Activated T-helper 9 cell treated with anti-CD3 and anti-CD28 coated beads, Interleukin-2, amount 50 U/mL, for 16 hours (primary cell): Measurements from ENCODE around the gene SYNPR.
"Not testable (repeated sequence)": the region's sequence is repeated elsewhere in the genome, so short reads cannot be mapped to it uniquely, and the experiment has no call there.

Experiments used
- DNase-seq: peaks from one replicate; pipeline ENCODE4 v3.0.0-alpha.2; 2020; ENCODE audit warnings: low read depth

The SYNPR gene

GRCh38 chr3:63624941-63625560 is 346.9 kb downstream of the SYNPR start:
- no peak for DNase-seq

DNA sequence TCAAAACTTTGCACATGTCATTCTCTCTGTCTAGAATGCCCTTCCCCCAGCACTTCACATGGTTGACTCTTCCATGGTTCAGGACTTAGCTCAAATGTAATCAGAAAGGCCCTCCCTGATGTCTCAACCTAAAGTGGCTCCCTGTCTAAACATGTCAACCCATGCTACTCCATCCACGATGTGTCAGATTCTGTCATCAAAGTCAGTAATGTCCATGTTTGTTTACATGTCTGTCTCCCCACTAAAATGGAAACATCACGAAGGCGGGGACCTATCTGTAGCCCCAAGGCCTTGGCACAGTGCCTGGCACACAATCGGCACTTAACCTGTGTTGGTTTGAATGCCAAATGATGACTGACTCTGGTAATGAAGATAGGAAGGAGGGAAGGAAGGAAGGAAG is 353.6 kb downstream of the SYNPR start:
- DNase-seq = no peak

DNA sequence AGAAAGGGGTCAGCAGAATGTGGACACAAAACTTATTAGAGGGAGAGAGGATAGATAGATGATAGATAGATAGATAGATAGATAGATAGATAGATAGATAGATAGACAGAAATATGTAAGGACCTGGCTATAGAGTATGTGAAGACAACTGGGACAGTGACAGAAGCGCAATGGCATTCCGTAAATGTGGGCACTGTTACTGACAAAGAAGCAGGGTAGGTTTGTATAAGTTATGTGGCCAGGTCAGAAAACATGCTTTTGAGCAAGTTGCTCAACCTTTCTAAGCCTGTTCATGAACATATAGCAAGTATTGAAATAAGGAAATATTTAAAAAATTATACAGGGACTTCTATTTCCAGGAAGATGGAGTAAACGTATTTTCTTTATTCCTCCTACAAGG is 357.1 kb downstream of the SYNPR start:
- DNase-seq = no peak

- DNase-seq = no peak
Measured at GRCh38 chr3:63639806-63640205, 361.7 kb downstream of the SYNPR start.

DNA sequence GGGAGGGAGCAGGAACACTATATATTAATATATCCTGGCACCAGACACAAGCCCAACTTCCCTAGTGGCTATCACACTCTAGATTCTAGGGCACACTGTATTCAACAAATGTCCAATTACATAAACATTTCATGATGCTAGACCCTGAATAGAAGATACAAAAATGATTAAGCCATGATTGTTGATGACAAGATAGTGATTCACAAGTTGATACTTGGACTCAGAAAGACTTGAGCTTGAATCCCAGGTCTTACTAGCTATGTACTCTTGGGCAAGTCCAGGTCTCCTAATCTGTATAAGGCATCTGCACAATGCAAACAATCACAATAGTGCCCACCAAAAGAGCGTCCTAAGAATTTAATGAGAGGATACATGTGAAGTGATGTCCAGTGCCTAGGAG is 364.4 kb downstream of the SYNPR start:
- DNase-seq = no peak

DNA sequence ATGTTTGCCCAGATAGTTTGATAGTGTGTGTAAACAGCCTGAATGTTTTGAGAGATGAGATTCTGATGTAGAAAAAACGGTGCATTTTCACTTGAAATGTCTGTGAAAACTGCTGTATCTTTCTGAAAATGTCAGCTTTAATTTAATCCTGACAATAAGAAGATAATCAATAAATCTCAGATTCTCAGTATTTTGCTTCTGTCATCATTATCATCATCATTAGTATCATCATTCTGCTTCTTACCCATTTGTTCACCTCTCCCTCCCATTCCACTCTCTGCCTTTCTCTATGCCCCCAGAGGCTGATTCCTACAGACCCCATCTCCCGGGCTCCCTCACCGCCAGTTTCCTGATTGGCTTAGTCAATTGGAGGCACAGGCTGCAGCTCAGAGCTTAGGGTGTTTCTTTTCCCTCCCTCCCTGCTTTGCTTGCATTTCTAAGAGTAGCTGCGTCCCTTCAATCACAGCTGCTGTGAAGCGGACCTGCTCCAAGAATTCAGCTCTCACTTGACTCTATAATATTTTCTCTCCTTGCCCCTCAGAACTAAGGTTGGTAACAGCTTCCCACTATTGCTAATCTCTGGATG is 366.2 kb downstream of the SYNPR start:
- no peak for DNase-seq

GRCh38 chr3:63644928-63645781 is 367.0 kb downstream of the SYNPR start:
- not testable (repeated sequence) for DNase-seq

GRCh38 chr3:63652066-63652725 is 374.1 kb downstream of the SYNPR start, which contains the start of gene SNTN:
Gene SNTN (plus strand): TSS chr3:63652675. CDS start chr3:63652688, 13 bp downstream.
- no peak for DNase-seq

- DNase-seq = no peak
Measured at GRCh38 chr3:63654211-63654610, 376.1 kb downstream of the SYNPR start.

GRCh38 chr3:63654931-63655330 is 376.8 kb downstream of the SYNPR start:
- DNase-seq = no peak

DNA sequence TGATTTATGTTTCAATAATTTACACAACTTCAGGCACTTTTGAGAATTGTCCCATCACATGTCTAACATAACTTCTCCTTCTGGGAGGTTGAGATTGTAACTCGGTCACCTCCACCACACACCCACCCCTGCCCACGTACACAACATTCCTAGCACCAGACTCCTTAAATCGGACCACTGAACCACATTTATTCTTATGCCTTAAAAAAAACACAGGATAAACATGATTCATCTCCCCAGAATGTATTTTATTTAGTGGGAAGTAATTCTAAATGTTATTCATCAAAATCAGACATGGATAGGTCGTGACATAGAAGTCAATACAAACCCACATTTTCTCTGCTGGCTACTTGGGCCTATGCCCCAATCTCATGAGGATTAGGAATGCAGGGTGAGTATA is 377.4 kb downstream of the SYNPR start:
- no peak for DNase-seq

- no peak for DNase-seq
Measured at GRCh38 chr3:63656786-63657185, 378.7 kb downstream of the SYNPR start.

DNA sequence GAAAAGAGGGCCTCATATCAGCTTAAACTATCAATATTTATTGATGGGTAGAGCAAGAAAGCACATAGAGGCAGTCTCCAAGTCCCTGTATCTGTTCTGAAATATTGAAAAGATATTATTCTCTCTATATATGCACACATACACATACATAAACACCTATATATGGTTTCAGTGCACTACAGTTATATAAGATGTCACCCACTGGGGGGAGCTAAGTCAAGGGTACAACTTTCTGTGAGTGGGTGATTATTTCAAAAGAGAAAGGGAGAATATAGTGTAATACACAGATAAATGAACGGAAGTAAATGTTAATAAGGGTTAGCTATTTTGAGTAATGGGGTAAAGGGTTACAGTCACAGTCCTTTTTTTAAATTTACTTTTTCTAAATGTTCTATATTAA is 383.1 kb downstream of the SYNPR start:
- no peak for DNase-seq

DNA sequence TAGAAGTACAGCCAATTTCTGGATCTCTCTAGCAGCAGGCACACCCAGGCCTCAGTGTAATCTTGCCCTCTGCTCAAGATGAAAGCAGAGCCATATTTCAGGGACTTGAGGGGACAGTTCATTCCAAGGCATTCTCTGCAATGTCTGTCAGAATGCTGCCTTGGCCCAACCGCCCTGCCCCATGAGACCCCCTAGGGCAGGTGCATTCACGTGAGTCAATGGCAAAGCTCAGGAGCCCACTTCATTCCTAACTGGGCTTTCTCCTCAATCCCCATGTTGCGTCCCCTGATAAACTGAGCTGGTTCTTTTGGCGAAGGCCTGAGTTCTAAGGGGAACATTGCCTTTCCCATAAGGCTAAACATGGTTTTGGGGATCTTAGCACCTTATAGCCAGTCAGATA is 383.9 kb downstream of the SYNPR start:
- no peak for DNase-seq

DNA sequence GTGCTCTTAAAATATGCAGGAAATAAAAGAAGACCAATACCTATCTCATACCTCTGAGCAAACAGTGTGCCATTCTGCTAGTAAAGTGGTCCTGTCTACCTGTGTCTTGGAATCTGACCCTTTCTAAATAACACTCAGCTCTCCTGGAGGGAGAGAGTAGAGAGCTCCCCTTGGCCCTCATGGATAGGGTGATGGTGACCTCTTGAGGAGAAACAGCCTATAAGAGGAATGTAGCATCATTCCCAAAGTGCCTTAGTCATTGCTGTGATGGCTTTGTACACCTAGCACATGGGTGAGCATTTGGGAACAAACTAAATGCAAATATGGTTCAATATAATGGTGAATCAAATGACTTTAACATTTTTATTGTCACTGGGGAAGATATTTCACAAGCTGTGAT is 384.4 kb downstream of the SYNPR start:
- no peak for DNase-seq
